Uterus (tissue), 4 donors: ENCODE measurements around the gene NUMA1. TPM values are rescaled to one million over a fixed set of nuclear protein-coding genes. Genes with fewer than 3 reads are reported as not detected.

ENCODE experiments used
- DNase-seq, 2 donors: peaks; one replicate each; pipeline ENCODE4 v3.0.0-alpha.2; 2019 to 2020
- H3K27ac ChIP-seq, 2 donors: fragments of 200-600 bp; sonication (generic); 1 replicate in 1 of 2; 2 replicates in 1 of 2; pipeline ENCODE4 v1.5.1; 2016 to 2018
- H3K27me3 ChIP-seq, 2 donors: fragments of 200-600 bp; sonication (generic); one replicate each; pipeline ENCODE4 v1.5.1; 2018 to 2019; ENCODE audit warnings: control low read depth in 1 of 2
- H3K36me3 ChIP-seq, 2 donors: fragments of 200-600 bp; sonication (generic); one replicate each; pipeline ENCODE4 v1.5.1; 2019; ENCODE audit warnings: control low read depth in 1 of 2
- H3K4me1 ChIP-seq, 2 donors: fragments of 200-600 bp; sonication (generic); one replicate each; pipeline ENCODE4 v1.5.1; 2018 to 2019; ENCODE audit warnings: control low read depth in 1 of 2
- H3K4me3 ChIP-seq, 2 donors: fragments of 200-600 bp; sonication (generic); 1 replicate in 1 of 2; 2 replicates in 1 of 2; pipeline ENCODE4 v1.5.1; 2018 to 2019; ENCODE audit warnings: mild to moderate bottlenecking in 1 of 2
- H3K9me3 ChIP-seq, 2 donors: fragments of 200-600 bp; sonication (generic); one replicate each; pipeline ENCODE4 v1.5.1; 2019; ENCODE audit warnings: control low read depth in 1 of 2
- CTCF ChIP-seq, 4 experiments: fragments of 200-600 bp in 2 of 4; fragments of 450-650 bp in 2 of 4; sonication (generic) in 2 of 4; IDR thresholded peaks; one replicate each; pipeline ENCODE4 v1.5.1; 2016 to 2019; ENCODE audit warnings: antibody characterized with exemption in 4 of 4, mild to moderate bottlenecking in 2 of 4, moderate library complexity in 1 of 4
- POLR2A ChIP-seq, 2 donors: fragments of 450-650 bp; IDR thresholded peaks; one replicate each; pipeline ENCODE4 v1.6.1; 2016; ENCODE audit warnings: antibody characterized with exemption in 2 of 2, mild to moderate bottlenecking in 1 of 2, moderate library complexity in 1 of 2
- intact Hi-C: fragments of 100-400 bp; cut with DNase I; formaldehyde crosslinking; loops from one replicate; pipeline ENCODE4 v1.15.1; 2023; ENCODE audit warnings: low total_unique reads
- total RNA-seq, 4 donors: library from RNA; depleted of rRNA in 3 of 4; stranded (reverse); fragments of >200 nt in 3 of 4; gene quantifications; one replicate each; pipeline versions ENCODE4 v1.1.0 to v1.2.4, GENCODE V29; 2014 to 2023
- donor health status: DM: yes; HTN: yes; CAD: no.

NUMA1 gene
- total RNA-seq, 4 donors from 2014 or later: 159 to 365 (median 303) TPM

- Histone ChIP-seq H3K4me1 (no peaks in the 10 kb centered on the region), H3K9me3 (no peaks in the 10 kb centered on the region), H3K27me3 (no peaks in the 10 kb centered on the region), H3K27ac (no peak overlapping the region), H3K4me3 (no peak overlapping the region), H3K36me3 (no peaks in the 10 kb centered on the region)
- TF ChIP-seq CTCF (IDR thresholded peaks at IDR 0.05): no peak
- no peak for TF ChIP-seq POLR2A (IDR thresholded peaks at IDR 0.05)
- DNase-seq: no peak
- intact Hi-C loops: no loop called here
Observed at GRCh38 chr11:71997594-71997993, 82.7 kb downstream of the NUMA1 start.

GRCh38 chr11:71996946-71997345 lies 83.4 kb downstream of the NUMA1 start:
- no peaks in the 10 kb centered on the region for H3K4me1 ChIP-seq
- H3K27me3 ChIP-seq: no peaks in the 10 kb centered on the region
- H3K4me3 ChIP-seq: no peak overlapping the region
- intact Hi-C loops: no loop called here
- H3K27ac ChIP-seq: no peak overlapping the region
- no peak for DNase-seq
- H3K36me3 ChIP-seq: no peaks in the 10 kb centered on the region
- H3K9me3 ChIP-seq: no peaks in the 10 kb centered on the region
- TF ChIP-seq POLR2A (IDR thresholded peaks at IDR 0.05): no peak
- TF ChIP-seq CTCF (IDR thresholded peaks at IDR 0.05): no peak

- Histone ChIP-seq H3K27ac (no peak overlapping the region), H3K4me1 (no peaks in the 10 kb centered on the region), H3K4me3 (no peak overlapping the region), H3K9me3 (no peaks in the 10 kb centered on the region), H3K27me3 (no peaks in the 10 kb centered on the region), H3K36me3 (no peaks in the 10 kb centered on the region)
- no peak for DNase-seq
- intact Hi-C loops: no loop called here
- TF ChIP-seq POLR2A (IDR thresholded peaks at IDR 0.05): no peak
- no peak for TF ChIP-seq CTCF (IDR thresholded peaks at IDR 0.05)
Observed at GRCh38 chr11:71996517-71996916, 83.8 kb downstream of the NUMA1 start.

DNA sequence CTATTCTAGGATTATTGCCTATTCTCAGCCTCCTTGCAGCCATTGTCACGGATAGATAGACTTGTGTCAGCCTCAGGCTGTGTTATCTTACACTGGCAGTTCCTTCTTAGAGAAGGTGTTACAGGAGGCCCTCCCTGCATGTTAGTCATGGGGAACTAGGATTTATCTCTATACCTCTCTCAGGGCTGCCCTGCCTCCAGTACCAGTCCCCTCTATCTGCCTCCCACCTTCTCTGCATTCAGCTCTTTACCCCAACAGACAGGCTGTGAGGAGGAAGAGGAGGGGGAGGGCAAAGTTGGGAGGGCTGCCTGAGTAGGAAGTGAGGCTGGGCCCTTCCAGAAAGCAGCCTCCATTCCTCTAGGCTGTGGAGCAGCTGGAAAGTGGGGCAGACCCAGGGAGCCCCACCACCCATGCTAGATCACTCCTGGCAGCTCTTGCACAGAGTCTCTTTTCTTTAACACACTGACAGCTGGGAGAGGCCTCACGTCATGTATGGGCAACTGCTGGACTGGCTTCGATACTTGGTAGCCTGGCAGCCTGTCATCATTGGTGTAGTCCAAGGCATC lies 84.5 kb downstream of the NUMA1 start:
- H3K27ac ChIP-seq: no peak overlapping the region
- no peak for TF ChIP-seq POLR2A (IDR thresholded peaks at IDR 0.05)
- TF ChIP-seq CTCF (IDR thresholded peaks at IDR 0.05): no peak
- H3K27me3 ChIP-seq: no peaks in the 10 kb centered on the region
- no peak overlapping the region for H3K4me3 ChIP-seq
- H3K36me3 ChIP-seq: no peaks in the 10 kb centered on the region
- DNase-seq: no peak
- H3K9me3 ChIP-seq: no peaks in the 10 kb centered on the region
- H3K4me1 ChIP-seq: no peaks in the 10 kb centered on the region
- intact Hi-C loops: no loop called here

DNA sequence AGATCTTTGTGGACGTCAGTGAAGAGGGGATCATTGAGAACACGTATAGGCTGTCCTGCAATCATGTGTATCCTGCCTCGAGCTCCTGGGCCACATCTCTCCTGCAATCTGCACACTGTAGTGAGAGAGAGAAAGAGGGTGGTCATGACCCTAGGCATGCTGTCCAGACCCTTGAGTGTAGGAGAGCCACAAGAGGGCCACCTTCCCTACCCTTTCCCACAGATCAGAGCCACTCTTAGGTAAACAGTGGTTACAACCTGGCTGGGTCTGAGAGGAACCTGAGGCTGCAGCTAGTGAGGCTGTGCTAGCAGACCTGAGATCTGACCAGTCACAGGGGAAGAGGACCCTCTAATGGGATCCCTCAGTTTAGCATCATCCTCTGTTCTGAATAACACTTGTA lies 85.6 kb downstream of the NUMA1 start:
- no peak for DNase-seq
- intact Hi-C loops: no loop called here

More for the DNA sequence above, 85.6 kb downstream of the NUMA1 start:
- no peak for TF ChIP-seq POLR2A (IDR thresholded peaks at IDR 0.05)
- no peak for TF ChIP-seq CTCF (IDR thresholded peaks at IDR 0.05)
- Histone ChIP-seq H3K9me3 (no peaks in the 10 kb centered on the region), H3K36me3 (no peaks in the 10 kb centered on the region), H3K27ac (no peak overlapping the region), H3K27me3 (no peaks in the 10 kb centered on the region), H3K4me1 (no peaks in the 10 kb centered on the region), H3K4me3 (no peak overlapping the region)
